K562 (cell line): ENCODE data around the gene OBSCN. TPM values are rescaled to one million over a fixed set of nuclear protein-coding genes. Genes with fewer than 3 reads are reported as not detected.
A peak's percentile ranks its signal among the peaks of the same experiment; 100 is the strongest.

Source experiments
- ADNP ChIP-seq: fragments of 200-800 bp; sonication (Bioruptor generic); IDR thresholded peaks from 2 replicates; pipeline ENCODE4 v1.6.1; 2016; ENCODE audit warnings: missing genetic modification characterization, missing compliant biosample characterization
- BHLHE40 ChIP-seq: IDR thresholded peaks from 2 replicates; pipeline ENCODE4 v1.6.1; 2011; ENCODE audit warnings: low read length, improper control_type of control experiment
- MXI1 ChIP-seq: IDR thresholded peaks from 2 replicates; pipeline ENCODE4 v1.6.1; 2011; ENCODE audit warnings: low read depth, mild to moderate bottlenecking, improper control_type of control experiment, low read length
- RAD21 ChIP-seq, 2 experiments: fragments of 250-450 bp in 1 of 2; fragments of 450-650 bp in 1 of 2; sonication (Bioruptor Pico) in 1 of 2; formaldehyde crosslinking in 1 of 2; IDR thresholded peaks in 1 of 2; conservative IDR thresholded peaks in 1 of 2; 2 replicates each; pipeline versions ENCODE4 v1.4.0 to v1.8.0; 2020 to 2022; ENCODE audit warnings: mild to moderate bottlenecking in 2 of 2, moderate library complexity in 1 of 2
- ZBTB40 ChIP-seq, 2 experiments: fragments of 450-650 bp in 1 of 2; sonication (generic) in 1 of 2; formaldehyde crosslinking in 1 of 2; IDR thresholded peaks; 2 replicates each; pipeline versions ENCODE4 v1.7.1 to v1.9.0; 2016 to 2022; ENCODE audit warnings: inconsistent platforms in 1 of 2, mild to moderate bottlenecking in 1 of 2, missing genetic modification reagents in 1 of 2
- polyA plus RNA-seq, 8 experiments: library from polyadenylated mRNA; depleted of rRNA in 4 of 8; stranded (reverse) in 5 of 8; unstranded in 3 of 8; fragments of >200 nt; fragmentation: Nextera tagmentation in 2 of 8; fragmentation: Illumina TruSeq in 1 of 8; extraction: Ambion mirVana in 2 of 8; extraction: Trizol in 1 of 8; gene quantifications; 2 replicates each; pipeline versions ENCODE4 v1.2.1 to v1.2.3, GENCODE V29; 2011 to 2014; ENCODE audit warnings: inconsistent platforms in 1 of 8, missing spikeins in 1 of 8
- total RNA-seq, 7 experiments: library from RNA; depleted of rRNA in 6 of 7; stranded (reverse); fragments of >200 nt in 6 of 7; fragmentation: Illumina TruSeq in 2 of 7; extraction: Trizol in 2 of 7; gene quantifications; 2 replicates each; pipeline versions ENCODE4 v1.2.1 to v1.2.3, GENCODE V29; 2011 to 2021; ENCODE audit warnings: low replicate concordance in 1 of 7
- TF ChIP-seq, protein P1 (sequence below): IDR thresholded peaks from 2 replicates; pipeline ENCODE4 v1.6.1; 2011; ENCODE audit warnings: borderline replicate concordance, low read depth, mild to moderate bottlenecking, moderate library complexity, low read length; ENCODE audit not compliant: insufficient read depth, poor library complexity, severe bottlenecking

Gene OBSCN
- total and polyA plus RNA-seq, 9 of the 15 experiments (the other 6 are each of a cell fraction or from before 2014, with no cell fraction given), result 0.18 to 19.7 (median 3.6) TPM

GRCh38 chr1:228283043-228283371 lies 75.2 kb downstream of the OBSCN start (continued):
- TF ChIP-seq, protein P1, sequence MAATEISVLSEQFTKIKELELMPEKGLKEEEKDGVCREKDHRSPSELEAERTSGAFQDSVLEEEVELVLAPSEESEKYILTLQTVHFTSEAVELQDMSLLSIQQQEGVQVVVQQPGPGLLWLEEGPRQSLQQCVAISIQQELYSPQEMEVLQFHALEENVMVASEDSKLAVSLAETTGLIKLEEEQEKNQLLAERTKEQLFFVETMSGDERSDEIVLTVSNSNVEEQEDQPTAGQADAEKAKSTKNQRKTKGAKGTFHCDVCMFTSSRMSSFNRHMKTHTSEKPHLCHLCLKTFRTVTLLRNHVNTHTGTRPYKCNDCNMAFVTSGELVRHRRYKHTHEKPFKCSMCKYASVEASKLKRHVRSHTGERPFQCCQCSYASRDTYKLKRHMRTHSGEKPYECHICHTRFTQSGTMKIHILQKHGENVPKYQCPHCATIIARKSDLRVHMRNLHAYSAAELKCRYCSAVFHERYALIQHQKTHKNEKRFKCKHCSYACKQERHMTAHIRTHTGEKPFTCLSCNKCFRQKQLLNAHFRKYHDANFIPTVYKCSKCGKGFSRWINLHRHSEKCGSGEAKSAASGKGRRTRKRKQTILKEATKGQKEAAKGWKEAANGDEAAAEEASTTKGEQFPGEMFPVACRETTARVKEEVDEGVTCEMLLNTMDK, result peak; percentile 57
- TF ChIP-seq ADNP (no peak), BHLHE40 (peak; percentile 31; the same call in 1 of the 2 replicates), ZBTB40 (IDR thresholded peaks at IDR 0.05) (no peak), ZBTB40 (CRISPR knock-in tag; IDR thresholded peaks at IDR 0.05) (no peak), RAD21 (CRISPR knock-in tag; conservative IDR thresholded peaks at IDR 0.05 in 1 of 2, IDR thresholded peaks at IDR 0.05 in 1 of 2) (peak in 1 of 2 experiments; percentile 45; a peak in 2 of 4 replicates), MXI1 (no peak)
